Trophoblast cell (in vitro differentiated cells and primary cell): ENCODE data around the gene NR1H4.

Experiments
- DNase-seq, 2 donors: peaks; one replicate each; pipeline ENCODE4 v3.0.0-alpha.2; 2016
- H2AFZ ChIP-seq: 2 replicates; pipeline ENCODE4 v1.6.1; 2013; ENCODE audit warnings: low read length, moderate library complexity, mild to moderate bottlenecking; ENCODE audit not compliant: insufficient read depth, poor library complexity
- H2AK5ac ChIP-seq: 2 replicates; pipeline ENCODE4 v1.6.1; 2013; ENCODE audit warnings: mild to moderate bottlenecking, low read length
- H2BK120ac ChIP-seq: 2 replicates; pipeline ENCODE4 v1.6.1; 2013; ENCODE audit warnings: low read length, mild to moderate bottlenecking, moderate library complexity; ENCODE audit not compliant: insufficient read depth, poor library complexity
- H2BK12ac ChIP-seq: 2 replicates; pipeline ENCODE4 v1.6.1; 2013; ENCODE audit warnings: mild to moderate bottlenecking, low read length, moderate library complexity
- H2BK5ac ChIP-seq: 2 replicates; pipeline ENCODE4 v1.6.1; 2013; ENCODE audit warnings: low read length, low read depth, moderate library complexity, mild to moderate bottlenecking; ENCODE audit not compliant: poor library complexity
- H3K14ac ChIP-seq: 2 replicates; pipeline ENCODE4 v1.6.1; 2013; ENCODE audit warnings: mild to moderate bottlenecking, low read length
- H3K18ac ChIP-seq: 2 replicates; pipeline ENCODE4 v1.6.1; 2013; ENCODE audit warnings: mild to moderate bottlenecking, low read length
- H3K23ac ChIP-seq: 2 replicates; pipeline ENCODE4 v1.6.1; 2013; ENCODE audit warnings: low read length
- H3K27ac ChIP-seq: 2 replicates; pipeline ENCODE4 v1.5.1; 2013; ENCODE audit warnings: low read depth, mild to moderate bottlenecking, inconsistent platforms, low read length, moderate library complexity
- H3K27me3 ChIP-seq: 2 replicates; pipeline ENCODE4 v1.6.1; 2013; ENCODE audit warnings: inconsistent platforms, mild to moderate bottlenecking, low read length, moderate library complexity; ENCODE audit not compliant: insufficient read depth
- H3K36me3 ChIP-seq, 2 experiments: 1 replicate in 1 of 2; 2 replicates in 1 of 2; pipeline ENCODE4 v1.6.1; 2013; ENCODE audit warnings: low read length in 2 of 2, mild to moderate bottlenecking in 2 of 2, moderate library complexity in 1 of 2; ENCODE audit not compliant: insufficient read depth in 2 of 2, control insufficient read depth in 1 of 2
- H3K4ac ChIP-seq: 2 replicates; pipeline ENCODE4 v1.6.1; 2013; ENCODE audit warnings: low read depth, mild to moderate bottlenecking, low read length, moderate library complexity
- H3K4me1 ChIP-seq, 2 experiments: 1 replicate in 1 of 2; 2 replicates in 1 of 2; pipeline ENCODE4 v1.6.1; 2013; ENCODE audit warnings: low read length in 2 of 2, mild to moderate bottlenecking in 2 of 2, moderate library complexity in 1 of 2; ENCODE audit not compliant: insufficient read depth in 2 of 2, control insufficient read depth in 1 of 2
- H3K4me2 ChIP-seq: 2 replicates; pipeline ENCODE4 v1.6.1; 2013; ENCODE audit warnings: inconsistent platforms, mild to moderate bottlenecking, low read length, moderate library complexity
- H3K4me3 ChIP-seq: 2 replicates; pipeline ENCODE4 v1.5.1; 2013; ENCODE audit warnings: mild to moderate bottlenecking, low read depth, low read length, inconsistent platforms
- H3K79me1 ChIP-seq: one replicate; pipeline ENCODE4 v1.6.1; 2013; ENCODE audit warnings: low read length
- H3K79me2 ChIP-seq: 2 replicates; pipeline ENCODE4 v1.6.1; 2013; ENCODE audit warnings: low read length, mild to moderate bottlenecking; ENCODE audit not compliant: control insufficient read depth, insufficient read depth, poor library complexity
- H3K9ac ChIP-seq: 2 replicates; pipeline ENCODE4 v1.6.1; 2013; ENCODE audit warnings: mild to moderate bottlenecking, low read length
- H3K9me3 ChIP-seq: 2 replicates; pipeline ENCODE4 v1.6.1; 2013; ENCODE audit warnings: low read depth, mild to moderate bottlenecking, control low read depth, inconsistent platforms, low read length; ENCODE audit not compliant: insufficient read depth
- H4K12ac ChIP-seq: 2 replicates; pipeline ENCODE4 v1.6.1; 2013; ENCODE audit warnings: low read depth, mild to moderate bottlenecking, low read length, moderate library complexity
- H4K8ac ChIP-seq: 2 replicates; pipeline ENCODE4 v1.6.1; 2013; ENCODE audit warnings: low read depth, mild to moderate bottlenecking, low read length, moderate library complexity
- H4K91ac ChIP-seq: one replicate; pipeline ENCODE4 v1.6.1; 2013; ENCODE audit warnings: low read depth, mild to moderate bottlenecking, low read length, moderate library complexity
- WGBS: extraction: QIAGEN DNeasy Blood & Tissue Kit; methylation state at CpG from one replicate; pipeline ENCODE4 v1.1.7; 2013; ENCODE audit warnings: missing lambda C conversion rate; ENCODE audit not compliant: insufficient read length, insufficient coverage; ENCODE audit errors: extremely low coverage; 5-methylcytosine and 5-hydroxymethylcytosine counted together

NR1H4 gene

DNA sequence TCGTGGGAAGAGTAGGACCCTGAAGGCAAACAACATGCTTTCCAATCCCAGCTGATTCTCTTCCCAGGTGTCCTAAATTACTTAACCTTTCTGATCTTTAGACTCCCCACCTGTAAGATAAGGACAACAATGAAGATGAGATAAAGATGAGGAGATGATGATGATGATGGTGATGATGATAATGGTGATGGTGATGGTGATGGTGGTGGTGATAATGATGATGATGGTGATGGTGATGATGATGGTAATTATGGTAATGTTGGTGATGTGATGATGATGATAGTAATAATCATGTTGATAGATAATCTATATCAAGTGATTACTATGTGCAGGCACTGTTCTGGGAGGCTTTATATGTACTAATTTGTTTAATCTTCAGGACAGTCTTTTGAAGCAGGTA lies 48.3 kb downstream of the NR1H4 start:
- H3K4me2 ChIP-seq: no peak overlapping the region

DNA sequence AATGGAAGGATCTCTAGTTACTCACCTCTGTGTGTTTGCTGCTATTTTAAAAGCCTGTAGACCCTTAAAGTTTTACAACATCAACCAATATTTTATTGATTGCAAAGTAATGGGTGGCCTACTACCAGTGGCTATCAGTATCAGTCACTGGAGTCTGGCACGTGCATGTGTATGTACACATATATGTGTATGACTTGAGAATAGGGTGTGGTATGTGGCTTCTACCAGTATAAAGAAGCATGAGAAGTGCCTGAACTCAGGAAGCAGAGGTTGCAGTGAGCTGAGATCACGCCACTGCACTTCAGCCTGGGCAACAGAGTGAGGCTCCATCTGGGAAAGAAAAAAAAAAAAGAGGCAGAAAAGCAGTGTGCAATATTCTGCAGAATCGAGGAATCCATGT lies 54.4 kb downstream of the NR1H4 start:
- no peak overlapping the region for H2BK12ac ChIP-seq
- H3K9ac ChIP-seq: no peak overlapping the region
- H3K23ac ChIP-seq: peak overlapping the region; percentile 58
- H3K4me3 ChIP-seq: no peak overlapping the region
- no peaks in the 10 kb centered on the region for H3K79me2 ChIP-seq
- H3K79me1 ChIP-seq: no peaks in the 10 kb centered on the region
- DNase-seq: no peak
- H3K36me3 ChIP-seq: no peaks in the 10 kb centered on the region
- no peaks in the 10 kb centered on the region for H3K27me3 ChIP-seq
- no peak overlapping the region for H3K4me2 ChIP-seq
- H3K18ac ChIP-seq: no peak overlapping the region
- no peak overlapping the region for H3K4ac ChIP-seq
- peaks cover 2% of the 10 kb centered on the region for H3K9me3 ChIP-seq
- WGBS: no CpG with 5 or more reads among the region's 3 CpGs
- no peak overlapping the region for H4K8ac ChIP-seq
- H3K27ac ChIP-seq: no peak overlapping the region
- H4K12ac ChIP-seq: no peak overlapping the region
- H2BK5ac ChIP-seq: no peak overlapping the region
- H3K14ac ChIP-seq: no peak overlapping the region
- H2AFZ ChIP-seq: no peak overlapping the region
- no peak overlapping the region for H2BK120ac ChIP-seq
- no peak overlapping the region for H4K91ac ChIP-seq
- H3K4me1 ChIP-seq: no peaks in the 10 kb centered on the region
- no peak overlapping the region for H2AK5ac ChIP-seq

More for the DNA sequence above, 48.3 kb downstream of the NR1H4 start:
- no peaks in the 10 kb centered on the region for H3K36me3 ChIP-seq
- H3K14ac ChIP-seq: no peak overlapping the region
- H2BK5ac ChIP-seq: no peak overlapping the region
- no peaks in the 10 kb centered on the region for H3K79me1 ChIP-seq
- H3K79me2 ChIP-seq: no peaks in the 10 kb centered on the region
- H3K23ac ChIP-seq: no peak overlapping the region
- H2BK12ac ChIP-seq: no peak overlapping the region
- H3K27me3 ChIP-seq: no peaks in the 10 kb centered on the region
- H3K9me3 ChIP-seq: peaks cover 2% of the 10 kb centered on the region
- H3K4me1 ChIP-seq: no peaks in the 10 kb centered on the region
- H4K8ac ChIP-seq: no peak overlapping the region
- no peak overlapping the region for H3K4me3 ChIP-seq
- no peak overlapping the region for H3K9ac ChIP-seq
- H4K91ac ChIP-seq: no peak overlapping the region
- H2AFZ ChIP-seq: no peak overlapping the region
- WGBS: no CpG with 5 or more reads among the region's 1 CpG
- H2AK5ac ChIP-seq: no peak overlapping the region
- no peak overlapping the region for H4K12ac ChIP-seq
- H2BK120ac ChIP-seq: no peak overlapping the region
- no peak overlapping the region for H3K18ac ChIP-seq
- DNase-seq: no peak
- no peak overlapping the region for H3K4ac ChIP-seq
- H3K27ac ChIP-seq: no peak overlapping the region

DNA sequence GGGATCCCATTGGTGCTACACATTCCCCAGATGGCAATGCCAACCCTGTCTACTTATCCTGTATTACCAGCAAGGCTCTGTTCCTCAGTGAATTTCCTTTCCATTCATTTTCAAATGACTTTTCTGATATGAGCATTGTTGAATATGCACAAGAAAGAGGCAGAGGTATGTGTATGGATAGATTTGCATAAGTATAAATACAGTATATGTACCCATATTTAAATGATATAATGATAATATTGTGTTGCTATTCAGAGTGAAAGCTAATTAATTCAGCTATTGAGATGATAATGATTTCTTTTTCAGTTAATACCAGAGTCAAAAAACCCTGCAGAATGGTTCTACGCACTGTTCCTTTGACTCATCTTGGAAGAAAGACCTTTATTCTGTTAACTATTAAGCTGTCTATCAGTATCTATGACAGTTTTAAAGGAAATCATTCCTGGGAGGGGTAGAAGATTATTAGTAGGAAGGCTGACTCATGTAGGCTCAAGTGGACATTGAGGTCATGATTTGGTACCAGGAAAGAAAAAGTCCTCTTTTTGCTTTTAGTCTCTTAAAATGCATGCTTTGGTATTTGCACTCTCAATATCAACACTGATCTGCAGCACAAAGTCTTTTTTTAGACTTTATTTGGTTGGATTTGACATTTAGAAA lies 54.9 kb downstream of the NR1H4 start:
- Histone ChIP-seq H2BK120ac (no peak overlapping the region), H3K36me3 (no peaks in the 10 kb centered on the region), H3K27ac (no peak overlapping the region), H3K14ac (no peak overlapping the region), H3K79me2 (no peaks in the 10 kb centered on the region), H4K91ac (no peak overlapping the region), H3K9ac (no peak overlapping the region), H2BK5ac (no peak overlapping the region), H3K9me3 (peaks cover 2% of the 10 kb centered on the region), H3K27me3 (no peaks in the 10 kb centered on the region), H4K12ac (no peak overlapping the region), H3K4me1 (no peaks in the 10 kb centered on the region), H2AFZ (no peak overlapping the region), H3K4ac (no peak overlapping the region), H4K8ac (no peak overlapping the region), H2AK5ac (no peak overlapping the region), H3K23ac (no peak overlapping the region), H3K4me2 (no peak overlapping the region), H2BK12ac (no peak overlapping the region), H3K4me3 (no peak overlapping the region), H3K18ac (no peak overlapping the region), H3K79me1 (no peaks in the 10 kb centered on the region)
- no peak for DNase-seq
- WGBS: no CpG with 5 or more reads among the region's 1 CpG

DNA sequence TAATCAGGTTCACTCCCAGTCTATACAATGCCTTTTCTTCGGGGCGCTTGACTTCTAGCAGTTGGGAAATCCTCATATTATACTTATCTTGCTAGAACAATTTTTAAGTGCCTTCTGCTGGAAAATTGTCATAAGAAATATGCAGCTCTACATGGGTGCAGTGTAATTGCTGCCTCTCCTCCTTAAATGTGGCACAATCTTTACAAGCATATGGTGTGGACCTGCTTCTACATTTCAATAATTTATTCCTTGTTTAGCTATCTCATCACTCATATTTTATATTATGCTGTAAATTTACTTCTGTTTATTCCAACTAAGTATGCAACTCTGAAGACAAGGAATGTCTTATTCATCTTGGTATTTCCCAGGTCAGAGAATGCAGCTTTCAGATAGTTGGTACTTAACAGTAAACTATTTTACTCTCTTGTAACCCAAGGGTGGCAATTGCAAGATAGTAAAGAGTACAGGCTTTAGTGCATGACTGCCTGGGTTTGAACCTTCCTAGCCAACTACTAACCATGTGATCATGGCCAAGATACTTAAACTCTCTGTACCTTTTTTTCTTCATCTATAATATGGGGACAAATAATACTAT lies 56.2 kb downstream of the NR1H4 start:
- H3K9ac ChIP-seq: no peak overlapping the region
- no peaks in the 10 kb centered on the region for H3K79me1 ChIP-seq
- no peak overlapping the region for H2BK12ac ChIP-seq
- no peak overlapping the region for H4K12ac ChIP-seq
- no peaks in the 10 kb centered on the region for H3K27me3 ChIP-seq
- no peak overlapping the region for H2BK5ac ChIP-seq
- H2AK5ac ChIP-seq: no peak overlapping the region
- H3K9me3 ChIP-seq: peaks cover 2% of the 10 kb centered on the region
- H3K23ac ChIP-seq: no peak overlapping the region
- no peak overlapping the region for H4K8ac ChIP-seq
- no peaks in the 10 kb centered on the region for H3K36me3 ChIP-seq
- no peaks in the 10 kb centered on the region for H3K79me2 ChIP-seq
- H3K4me1 ChIP-seq: no peaks in the 10 kb centered on the region
- no peak overlapping the region for H3K4ac ChIP-seq
- DNase-seq: peak in 1 of 2 donors; percentile 52
- H3K4me2 ChIP-seq: no peak overlapping the region
- no peak overlapping the region for H3K4me3 ChIP-seq
- no CpG with 5 or more reads among the region's 2 CpGs for WGBS
- H3K27ac ChIP-seq: no peak overlapping the region
- no peak overlapping the region for H2BK120ac ChIP-seq
- no peak overlapping the region for H3K14ac ChIP-seq
- H2AFZ ChIP-seq: no peak overlapping the region
- H3K18ac ChIP-seq: no peak overlapping the region
- no peak overlapping the region for H4K91ac ChIP-seq
